ENCODE data around the gene SPRED3.

DNA sequence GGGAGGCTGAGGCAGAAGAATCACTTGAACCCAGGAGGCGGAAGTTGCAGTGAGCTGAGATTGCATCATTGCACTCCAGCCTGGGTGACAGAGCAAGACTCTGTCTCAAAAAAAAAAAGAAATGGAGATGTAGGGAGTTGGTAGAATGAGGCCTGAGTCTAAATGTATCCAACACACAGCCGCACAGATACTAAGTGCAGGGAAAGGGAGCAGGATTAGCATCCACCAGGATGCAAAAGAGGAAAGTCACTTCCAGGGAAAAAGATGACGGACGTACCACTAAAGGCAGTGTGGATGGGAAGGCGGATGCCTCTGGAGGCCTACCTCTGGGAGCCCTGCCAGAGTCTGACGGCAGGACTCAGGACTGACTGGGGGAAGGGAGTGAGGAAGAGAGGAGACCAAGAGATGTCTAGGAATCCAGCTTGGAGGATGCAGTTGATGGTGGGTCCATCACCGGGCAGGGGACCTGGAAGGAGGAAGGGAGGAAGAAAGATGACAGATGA is 21.2 kb downstream of the SPRED3 start:
- TF ChIP-seq, protein P1, sequence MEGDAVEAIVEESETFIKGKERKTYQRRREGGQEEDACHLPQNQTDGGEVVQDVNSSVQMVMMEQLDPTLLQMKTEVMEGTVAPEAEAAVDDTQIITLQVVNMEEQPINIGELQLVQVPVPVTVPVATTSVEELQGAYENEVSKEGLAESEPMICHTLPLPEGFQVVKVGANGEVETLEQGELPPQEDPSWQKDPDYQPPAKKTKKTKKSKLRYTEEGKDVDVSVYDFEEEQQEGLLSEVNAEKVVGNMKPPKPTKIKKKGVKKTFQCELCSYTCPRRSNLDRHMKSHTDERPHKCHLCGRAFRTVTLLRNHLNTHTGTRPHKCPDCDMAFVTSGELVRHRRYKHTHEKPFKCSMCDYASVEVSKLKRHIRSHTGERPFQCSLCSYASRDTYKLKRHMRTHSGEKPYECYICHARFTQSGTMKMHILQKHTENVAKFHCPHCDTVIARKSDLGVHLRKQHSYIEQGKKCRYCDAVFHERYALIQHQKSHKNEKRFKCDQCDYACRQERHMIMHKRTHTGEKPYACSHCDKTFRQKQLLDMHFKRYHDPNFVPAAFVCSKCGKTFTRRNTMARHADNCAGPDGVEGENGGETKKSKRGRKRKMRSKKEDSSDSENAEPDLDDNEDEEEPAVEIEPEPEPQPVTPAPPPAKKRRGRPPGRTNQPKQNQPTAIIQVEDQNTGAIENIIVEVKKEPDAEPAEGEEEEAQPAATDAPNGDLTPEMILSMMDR (IDR thresholded peaks at IDR 0.05), result no peak
- no peak for TF ChIP-seq POLR2AphosphoS5 (IDR thresholded peaks at IDR 0.05)
- TF ChIP-seq POLR2A (IDR thresholded peaks at IDR 0.05; ENCODE audit: low read depth), result no peak
- TF ChIP-seq EP300 (IDR thresholded peaks at IDR 0.05), result no peak

Data from esophagus muscularis mucosa (tissue), 4 donors.